NCI-H226 (cell line): ENCODE results near the gene CREB3L2.
"Not testable (repeated sequence)": the region's sequence is repeated elsewhere in the genome, so short reads cannot be mapped to it uniquely, and the experiment has no call there.

Experiments used
- DNase-seq: peaks from one replicate; pipeline ENCODE4 v3.0.0-alpha.2; 2015

Gene CREB3L2

GRCh38 chr7:137986252-137987017 is 15.5 kb downstream of the CREB3L2 start:
- peak; percentile 94 for DNase-seq

GRCh38 chr7:137985897-137986251 is 16.0 kb downstream of the CREB3L2 start:
- DNase-seq = no peak

DNA sequence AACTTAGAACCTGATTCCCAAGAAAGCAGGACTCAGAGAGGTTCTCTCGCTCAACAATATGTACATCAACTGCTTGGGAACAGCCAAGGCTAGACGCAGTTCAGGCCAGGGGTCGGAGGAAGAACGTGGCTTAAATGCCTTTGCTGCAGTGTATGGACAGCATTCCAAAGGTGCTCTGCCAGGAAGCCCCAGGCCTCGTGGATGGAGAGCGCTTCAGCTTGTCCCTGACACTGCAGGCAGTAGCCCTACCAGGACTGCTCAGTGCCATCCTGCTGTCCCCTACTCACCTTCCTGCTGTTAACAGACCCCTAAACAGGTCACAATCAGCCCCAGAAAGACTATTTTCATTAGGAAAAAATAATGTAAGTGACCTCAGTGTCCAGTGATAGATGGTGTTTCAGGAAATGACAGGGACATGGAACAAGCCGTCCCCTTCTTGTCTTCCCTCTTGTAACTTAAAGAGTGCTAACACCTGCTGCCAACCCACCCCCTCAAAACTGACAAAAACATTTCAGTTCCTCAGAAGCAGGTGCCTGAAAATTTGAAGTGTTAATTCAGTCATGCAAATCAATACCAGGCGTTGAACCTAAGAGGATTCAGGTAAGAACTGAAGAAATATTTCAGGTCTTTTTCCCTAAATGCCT is 16.5 kb downstream of the CREB3L2 start:
- no peak for DNase-seq

- no peak for DNase-seq
Measured at GRCh38 chr7:137984181-137985041, 17.5 kb downstream of the CREB3L2 start.

- no peak for DNase-seq
Measured at GRCh38 chr7:137983323-137984008, 18.4 kb downstream of the CREB3L2 start.

DNA sequence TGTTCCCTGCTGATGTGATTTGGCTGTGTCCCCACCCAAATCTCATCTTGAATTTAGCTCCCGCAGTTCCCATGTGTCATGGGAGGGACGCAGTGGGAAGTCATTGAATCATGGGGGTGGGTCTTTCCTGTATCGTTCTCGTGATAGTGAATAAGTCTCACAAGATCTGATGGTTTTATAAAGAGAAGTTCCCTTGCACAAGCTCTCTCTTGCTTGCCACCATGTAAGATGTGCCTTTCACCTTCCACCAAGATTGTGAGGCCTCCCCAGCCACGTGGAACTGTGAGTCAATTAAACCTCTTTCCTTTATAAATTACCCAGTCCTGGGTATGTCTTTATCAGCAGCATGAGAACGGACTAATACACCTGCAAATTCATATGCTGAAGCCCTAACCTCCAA is 19.5 kb downstream of the CREB3L2 start:
- DNase-seq = not testable (repeated sequence)

GRCh38 chr7:137981668-137982067 is 20.2 kb downstream of the CREB3L2 start:
- no peak for DNase-seq

GRCh38 chr7:137981175-137981574 is 20.7 kb downstream of the CREB3L2 start:
- DNase-seq = no peak

GRCh38 chr7:137980308-137980707 is 21.6 kb downstream of the CREB3L2 start:
- no peak for DNase-seq

GRCh38 chr7:137978464-137979237 is 23.2 kb downstream of the CREB3L2 start:
- DNase-seq = peak; percentile 84

- no peak for DNase-seq
Measured at GRCh38 chr7:137977173-137977572, 24.7 kb downstream of the CREB3L2 start.

GRCh38 chr7:137976696-137977095 is 25.2 kb downstream of the CREB3L2 start:
- DNase-seq = no peak

DNA sequence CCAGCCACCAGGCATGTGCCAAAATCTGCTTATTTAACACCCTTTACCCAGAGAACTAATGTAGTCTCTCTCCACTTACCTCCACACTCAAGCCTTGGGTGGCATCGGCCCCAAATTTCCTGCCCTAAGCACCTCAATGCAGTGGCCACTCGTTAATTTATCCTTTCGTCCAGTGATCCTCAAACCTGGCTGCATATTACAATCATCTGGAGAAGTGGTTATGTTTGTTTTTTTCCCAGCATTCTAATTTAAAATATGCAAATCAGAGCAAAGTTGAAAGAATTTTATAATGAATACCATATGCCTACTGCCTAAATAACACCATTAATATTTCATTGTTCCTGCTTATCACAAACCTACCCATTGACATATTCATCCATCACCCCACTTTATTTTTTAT is 25.7 kb downstream of the CREB3L2 start:
- DNase-seq = no peak

DNA sequence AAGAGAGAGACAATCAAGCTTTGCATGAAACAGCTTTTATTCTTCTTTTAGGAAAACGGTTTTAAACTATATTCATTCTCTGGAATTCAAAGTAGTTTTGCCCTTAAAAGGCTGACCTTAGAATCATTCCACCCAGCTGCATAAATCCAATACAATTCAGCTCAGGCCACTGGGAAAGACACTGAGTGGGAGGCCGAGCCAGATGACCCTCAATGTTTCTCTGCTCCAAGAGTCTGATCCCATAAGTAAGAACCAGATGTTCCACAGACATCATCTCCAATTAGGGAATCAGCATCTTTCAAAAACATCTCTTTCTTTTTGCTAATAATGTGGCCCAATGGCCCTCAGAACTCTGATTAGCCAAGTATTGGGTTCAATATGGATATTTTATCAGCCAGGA is 26.1 kb downstream of the CREB3L2 start:
- DNase-seq = no peak

DNA sequence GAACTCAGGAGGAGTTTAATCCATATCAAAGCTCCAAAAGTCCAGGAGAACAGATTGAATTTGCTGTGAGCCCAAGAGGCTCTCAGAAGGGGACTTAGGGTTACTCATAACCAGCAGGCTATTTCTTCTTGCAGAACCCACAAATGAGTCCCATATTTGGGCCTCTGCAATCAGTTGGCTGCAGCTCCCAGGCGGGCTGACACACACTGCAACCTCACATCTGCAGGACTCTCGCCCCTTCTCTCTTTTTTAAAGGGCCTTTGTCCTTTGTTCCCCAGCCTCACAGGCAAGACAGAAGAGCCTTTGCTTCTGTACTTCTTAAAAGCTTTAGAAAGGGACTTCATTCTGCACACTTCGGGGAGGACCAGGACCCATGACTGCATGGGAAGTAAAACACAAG is 26.7 kb downstream of the CREB3L2 start:
- no peak for DNase-seq

- no peak for DNase-seq
Measured at GRCh38 chr7:137974766-137975165, 27.1 kb downstream of the CREB3L2 start.

- peak; percentile 78 for DNase-seq
Measured at GRCh38 chr7:137970253-137970975, 31.5 kb downstream of the CREB3L2 start.

DNA sequence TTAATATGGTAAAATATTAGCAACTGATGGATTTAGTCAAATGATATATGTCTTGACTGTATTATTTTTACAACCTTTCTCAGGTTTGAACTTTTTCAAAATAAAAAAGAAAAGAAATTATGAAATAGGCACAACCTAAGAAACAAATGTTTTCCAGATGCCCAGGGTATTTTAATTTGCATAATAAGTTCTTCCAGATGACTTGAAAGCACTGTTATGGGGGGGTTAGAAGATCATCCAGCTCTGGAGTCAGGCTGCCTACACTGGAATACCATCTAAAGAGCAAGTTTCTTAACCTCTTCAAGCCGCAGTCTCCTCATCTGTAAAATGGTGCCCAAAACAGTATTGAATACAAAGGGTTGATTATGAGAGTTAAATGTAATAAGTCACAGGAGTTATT is 32.1 kb downstream of the CREB3L2 start:
- DNase-seq = no peak

DNA sequence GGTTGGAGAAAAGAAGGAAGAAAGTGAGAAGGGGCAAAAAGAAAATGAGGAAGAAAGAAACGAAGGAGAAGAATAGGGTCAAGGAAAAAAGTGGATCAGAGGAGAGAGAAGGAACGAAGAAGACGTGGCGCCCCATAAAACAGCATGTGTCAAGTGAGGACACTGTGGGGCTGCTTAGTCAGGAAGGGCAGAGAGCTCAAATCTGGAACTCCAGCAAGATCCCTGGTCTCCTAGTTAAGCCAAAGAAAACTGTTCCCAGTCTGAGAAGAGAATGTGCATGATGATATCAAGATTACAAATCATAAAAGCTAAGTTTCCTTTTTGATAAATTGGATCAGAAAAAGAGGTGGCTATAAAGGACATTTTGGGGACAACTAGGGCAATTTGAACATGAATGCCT is 33.0 kb downstream of the CREB3L2 start:
- no peak for DNase-seq

DNA sequence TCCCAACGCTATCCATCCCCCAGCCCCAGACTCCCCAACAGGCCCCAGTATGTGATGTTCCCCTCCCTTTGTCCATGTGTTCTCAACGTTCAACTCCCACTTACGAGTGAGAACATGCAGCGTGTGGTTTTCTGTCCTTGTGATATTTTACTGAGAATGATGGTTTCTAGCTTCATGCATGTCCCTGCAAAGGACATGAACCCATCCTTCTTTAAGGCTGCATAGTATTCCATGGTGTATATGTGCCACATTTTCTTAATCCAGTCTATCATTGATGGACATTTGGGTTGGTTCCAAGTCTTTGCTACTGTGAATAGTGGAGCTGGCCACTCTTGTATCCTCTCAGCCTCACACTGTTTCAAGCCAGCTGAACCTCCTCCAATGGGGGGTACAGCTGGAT is 33.5 kb downstream of the CREB3L2 start:
- not testable (repeated sequence) for DNase-seq
